Midbrain (tissue), 1 donor: ENCODE results near the gene ZDHHC12.

Experiments used
- DNase-seq: peaks from one replicate; lab custom pipeline; 2025; lab: John Stamatoyannopoulos, UW

Gene ZDHHC12

DNA sequence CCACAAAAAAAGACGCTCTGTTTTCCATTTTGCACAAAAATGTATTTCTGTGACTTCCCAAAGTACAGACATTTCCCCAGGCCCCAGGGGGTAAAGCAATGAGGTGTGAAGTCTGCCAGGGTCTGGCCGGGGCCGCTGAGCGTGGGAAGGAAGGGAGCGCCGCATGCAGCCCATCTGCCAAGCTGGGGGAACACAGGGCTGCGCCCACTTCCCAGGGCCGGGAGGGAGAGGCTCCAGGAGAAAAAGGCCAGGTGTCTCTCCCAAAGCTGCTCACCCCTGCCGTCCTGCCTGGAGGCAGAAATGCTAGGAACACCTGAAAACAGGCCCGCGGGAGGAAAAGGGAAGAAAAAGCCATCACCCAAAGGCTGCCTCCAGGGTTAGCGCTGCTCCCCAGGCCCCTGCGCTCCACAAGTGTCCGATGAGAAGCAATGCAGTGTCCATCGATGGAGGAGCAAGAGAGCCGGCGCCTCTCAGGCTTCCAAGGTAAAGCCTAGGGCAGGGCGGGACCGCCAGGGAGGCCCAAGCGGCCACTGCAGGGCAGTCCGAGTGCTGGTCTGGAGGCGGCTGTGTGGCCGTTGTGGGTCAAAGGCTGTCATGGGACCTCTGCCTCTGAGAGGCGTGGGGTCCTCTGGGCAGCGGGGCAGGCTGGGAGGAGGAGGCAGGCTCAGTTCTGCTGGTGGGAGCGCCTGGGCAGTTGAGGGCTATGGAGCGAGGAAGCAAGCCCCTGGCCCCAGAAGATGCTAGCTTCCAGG is 6.0 kb upstream of the ZDHHC12 start:
- no peak for DNase-seq

DNA sequence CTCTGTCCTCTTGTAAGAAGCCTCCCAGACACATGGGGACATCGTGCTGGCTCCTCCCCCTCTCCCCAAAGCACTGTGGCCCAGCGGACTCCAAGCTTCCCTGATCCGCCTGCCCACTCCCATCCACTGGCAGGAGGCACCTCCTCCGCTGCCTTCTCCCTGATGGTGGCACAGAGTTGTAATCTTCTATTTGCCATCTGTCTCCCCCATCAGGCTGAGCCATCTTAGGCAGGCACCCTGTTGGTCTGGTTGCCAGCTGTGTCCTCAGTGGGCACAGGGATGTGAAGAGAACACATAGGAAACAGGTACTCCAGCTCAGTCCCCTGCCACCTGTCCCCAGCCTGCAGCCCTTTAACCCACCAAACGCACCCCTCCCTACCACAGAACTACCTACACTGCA is 5.4 kb upstream of the ZDHHC12 start:
- no peak for DNase-seq

DNA sequence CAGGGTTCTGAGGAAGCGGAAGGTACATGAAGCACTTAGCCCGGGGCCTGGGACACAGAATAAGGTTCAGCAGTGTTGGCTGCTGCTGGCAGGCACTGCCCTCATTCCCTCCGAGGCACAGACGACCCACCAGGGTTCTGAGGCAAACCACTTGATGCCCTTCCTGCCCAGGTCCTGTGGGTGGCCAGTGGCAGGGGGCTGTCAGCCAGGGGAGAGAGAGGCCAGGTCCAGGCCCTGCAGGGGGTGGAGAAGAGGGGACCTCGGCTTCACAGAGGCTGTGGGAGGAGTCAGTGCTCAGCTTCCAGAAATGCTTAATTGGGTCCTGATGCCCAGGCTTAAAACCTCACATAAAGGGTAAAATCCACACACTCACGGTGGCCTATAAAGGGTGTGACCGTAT is 4.4 kb upstream of the ZDHHC12 start:
- no peak for DNase-seq

DNA sequence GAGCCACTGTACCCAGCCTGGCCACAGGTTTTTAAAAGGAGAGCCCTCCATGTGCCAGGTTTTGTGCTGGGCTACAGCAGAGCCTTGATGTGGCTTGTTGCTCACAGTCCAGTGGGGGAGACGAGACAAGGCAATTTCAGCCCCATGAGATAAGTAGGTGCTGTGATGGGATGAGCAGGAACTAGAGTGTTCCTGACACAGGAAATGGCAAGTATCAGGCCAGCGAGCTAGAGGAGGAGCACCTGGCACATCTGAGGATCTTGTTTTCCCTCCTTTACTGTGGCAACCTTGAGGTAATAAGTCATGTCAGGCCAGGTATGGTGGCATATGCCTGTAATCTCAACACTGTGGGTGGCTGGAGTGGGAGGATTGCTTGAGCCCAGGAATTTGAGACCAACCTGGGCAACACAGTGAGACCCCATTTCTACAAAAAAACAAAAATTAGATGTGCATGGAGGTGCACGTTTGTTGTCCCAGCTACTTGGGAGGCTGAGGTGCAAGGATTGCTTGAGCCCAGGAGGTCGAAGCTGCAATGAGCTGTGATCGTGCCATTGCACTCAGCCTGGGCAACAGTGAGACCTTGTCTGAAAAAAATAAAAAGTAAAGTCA is 3.8 kb upstream of the ZDHHC12 start:
- no peak for DNase-seq

DNA sequence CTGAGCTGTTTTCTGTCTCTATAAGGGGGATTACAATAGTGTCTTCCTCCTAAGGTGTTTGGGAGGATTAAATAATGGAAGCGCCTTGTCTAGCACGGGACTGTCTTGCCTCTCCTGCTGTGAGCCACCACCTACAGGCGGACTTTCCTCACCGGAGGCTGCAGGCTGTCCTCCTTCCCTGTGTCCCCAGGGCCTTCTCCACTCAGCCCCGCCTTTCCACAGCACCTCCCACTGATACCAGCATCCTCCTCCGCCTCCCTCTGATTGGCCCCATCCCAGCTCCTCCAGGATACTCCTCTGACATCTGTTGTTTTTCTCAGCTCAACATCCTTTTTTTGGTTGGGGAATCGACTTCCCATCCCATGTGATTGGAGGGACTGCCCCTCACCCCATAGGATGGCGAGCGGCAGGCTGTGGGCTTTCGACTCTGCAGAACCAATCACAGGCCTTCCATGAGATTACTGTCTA is 851 bp upstream of the ZDHHC12 start:
- no peak for DNase-seq

DNA sequence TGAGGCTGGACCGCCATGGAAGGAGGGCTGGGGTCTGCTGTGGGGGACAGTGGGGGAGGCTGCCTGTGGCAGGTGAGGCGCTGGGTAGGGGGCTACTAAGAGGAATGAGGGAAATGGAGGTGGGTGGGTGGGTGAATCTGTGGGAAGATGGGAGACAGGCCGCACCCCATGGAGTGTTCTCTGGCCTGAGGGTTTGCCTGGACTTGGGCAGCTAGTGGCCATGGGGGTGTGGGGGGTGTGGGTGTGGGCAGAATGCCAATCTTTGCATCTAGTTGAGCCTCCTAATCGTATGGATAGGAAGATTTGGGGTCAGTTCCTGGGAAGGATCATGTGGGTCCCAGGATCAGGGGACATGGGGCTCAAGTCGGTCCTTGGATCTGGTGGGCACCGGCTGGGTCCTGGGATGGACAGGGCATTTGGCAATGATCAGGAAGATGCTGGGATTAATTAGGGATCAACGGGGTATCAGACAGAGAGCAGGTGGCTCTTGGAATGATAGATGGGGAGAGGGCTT is 518 bp downstream of the ZDHHC12 start:
- no peak for DNase-seq

DNA sequence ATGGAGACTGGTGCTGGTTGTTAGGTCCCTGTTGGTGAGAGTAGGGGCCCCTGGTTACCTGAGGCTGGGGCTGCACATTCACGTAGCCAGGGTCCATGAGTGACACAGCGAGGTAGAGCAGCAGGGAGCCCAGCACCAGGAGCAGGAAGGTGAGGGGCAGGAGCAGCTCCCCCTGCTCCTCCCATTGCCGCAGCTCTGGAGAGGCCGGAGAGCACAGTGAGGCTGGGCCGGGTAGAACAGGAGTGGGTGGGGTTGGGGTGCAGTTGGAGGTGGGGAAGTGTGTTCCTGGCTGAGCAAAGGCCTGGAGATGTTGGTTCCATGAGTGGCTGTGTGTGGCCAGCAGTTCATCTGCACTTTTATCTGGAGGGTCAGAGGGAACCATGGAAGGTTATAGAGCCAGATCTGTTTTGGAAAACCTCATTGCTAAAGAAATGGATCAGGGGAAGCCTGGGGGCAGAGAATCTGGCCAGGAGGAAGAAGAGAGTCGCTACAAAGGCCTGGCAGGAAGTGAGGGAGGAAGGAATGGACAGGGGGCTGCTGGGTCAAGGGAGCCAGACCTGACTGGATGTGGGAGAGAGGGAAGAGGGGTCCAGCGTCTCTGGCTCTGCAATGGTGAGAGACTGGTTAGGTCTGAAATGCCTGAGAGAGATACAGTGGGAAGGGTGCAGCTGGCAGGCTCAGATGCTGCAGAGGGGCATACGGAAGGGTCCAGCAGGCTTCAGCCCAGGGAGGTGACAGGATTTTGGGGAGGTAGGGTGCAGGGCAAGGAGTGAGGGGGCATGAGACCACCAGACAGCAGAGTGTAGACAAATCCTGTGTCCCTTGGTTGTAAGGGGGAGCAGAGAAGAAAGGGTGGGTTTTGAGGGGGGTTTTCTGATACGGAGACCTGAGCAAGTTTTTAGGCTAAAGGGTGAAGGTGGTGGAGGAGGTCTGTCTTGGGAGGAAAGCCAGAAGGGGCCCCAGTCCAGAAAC is 1.3 kb downstream of the ZDHHC12 start:
- no peak for DNase-seq

DNA sequence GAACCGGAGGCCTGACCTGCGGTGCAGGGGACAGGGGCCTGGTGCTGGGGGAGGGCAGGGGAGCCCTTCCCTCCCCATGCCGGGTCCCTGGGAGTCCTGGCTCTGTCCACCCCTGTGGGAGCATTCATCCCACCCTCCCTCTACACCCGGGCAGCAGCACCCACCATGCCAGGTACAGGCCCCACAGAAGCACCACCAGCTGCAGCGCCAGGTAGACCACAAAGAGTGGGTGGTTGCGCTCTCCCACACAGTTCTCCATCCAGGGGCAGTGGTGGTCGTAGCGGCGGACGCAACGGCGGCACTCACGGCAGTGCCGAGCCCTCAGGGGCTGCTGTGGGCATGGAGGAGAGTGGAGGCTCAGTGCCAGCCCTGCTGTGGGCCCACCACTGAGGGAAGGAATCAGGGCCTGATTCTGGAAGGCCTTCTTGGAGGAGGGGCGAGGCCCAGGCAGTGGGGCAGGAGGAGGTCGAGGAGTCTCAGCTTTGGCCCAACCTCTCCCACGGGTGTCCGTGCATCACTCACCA is 2.4 kb downstream of the ZDHHC12 start:
- no peak for DNase-seq

DNA sequence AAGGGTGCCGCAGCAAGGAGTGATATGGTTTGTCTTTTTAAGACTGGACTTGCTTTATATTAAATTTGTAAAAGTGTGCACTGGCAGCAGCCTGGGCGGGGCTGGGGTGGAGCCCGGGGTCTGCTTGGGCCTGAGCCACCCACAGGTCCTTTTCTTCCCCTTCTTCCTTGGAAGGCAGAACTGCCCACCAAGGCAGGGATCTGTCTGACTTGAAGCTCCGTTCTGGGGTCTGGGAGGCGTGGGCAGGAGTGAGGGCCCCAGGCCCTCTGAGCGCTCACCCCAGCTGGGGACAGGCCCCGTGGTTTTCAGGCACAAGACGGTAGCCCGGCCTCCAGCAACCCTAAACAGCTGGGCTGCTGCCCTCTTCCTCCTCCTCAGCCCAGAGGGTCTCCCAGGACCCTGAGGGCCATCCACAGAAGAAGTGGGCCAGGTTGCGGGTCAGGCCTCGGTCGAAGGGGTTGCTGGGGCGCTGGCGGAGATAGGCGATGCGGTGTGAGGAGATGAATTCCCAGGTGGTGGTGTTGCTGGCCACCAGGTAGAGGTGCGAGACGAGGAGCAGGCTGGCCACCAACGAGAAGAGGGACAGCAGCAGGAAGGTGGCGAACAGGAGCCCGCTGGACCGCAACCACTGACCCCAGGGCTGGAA is 3.0 kb downstream of the ZDHHC12 start:
- no peak for DNase-seq

DNA sequence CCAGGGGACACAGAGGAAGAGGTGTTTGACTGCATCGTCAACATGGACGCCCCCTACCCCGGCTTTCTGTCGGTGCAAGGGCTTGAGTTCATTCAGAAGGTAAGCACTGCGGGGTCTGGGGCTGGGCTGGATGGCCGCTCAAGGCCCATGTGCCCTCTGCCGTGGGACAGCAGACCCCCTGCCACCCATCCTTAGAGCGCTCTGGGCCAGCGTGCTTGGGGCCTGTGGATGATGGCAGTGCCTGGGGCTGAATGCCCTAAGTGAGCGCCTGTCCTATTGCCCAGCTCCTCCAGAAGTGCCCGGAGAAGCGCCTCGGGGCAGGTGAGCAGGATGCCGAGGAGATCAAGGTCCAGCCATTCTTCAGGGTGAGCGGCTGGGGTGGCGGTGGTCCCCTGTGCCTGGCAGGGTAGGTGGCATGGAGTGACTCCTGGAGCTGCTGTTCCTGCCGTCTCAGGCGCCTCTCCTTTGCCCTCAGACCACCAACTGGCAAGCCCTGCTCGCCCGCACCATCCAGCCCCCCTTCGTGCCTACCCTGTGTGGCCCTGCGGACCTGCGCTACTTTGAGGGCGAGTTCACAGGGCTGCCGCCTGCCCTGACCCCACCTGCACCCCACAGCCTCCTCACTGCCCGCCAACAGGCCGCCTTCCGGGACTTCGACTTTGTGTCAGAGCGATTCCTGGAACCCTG is 3.9 kb downstream of the ZDHHC12 start:
- DNase-seq: no peak

DNA sequence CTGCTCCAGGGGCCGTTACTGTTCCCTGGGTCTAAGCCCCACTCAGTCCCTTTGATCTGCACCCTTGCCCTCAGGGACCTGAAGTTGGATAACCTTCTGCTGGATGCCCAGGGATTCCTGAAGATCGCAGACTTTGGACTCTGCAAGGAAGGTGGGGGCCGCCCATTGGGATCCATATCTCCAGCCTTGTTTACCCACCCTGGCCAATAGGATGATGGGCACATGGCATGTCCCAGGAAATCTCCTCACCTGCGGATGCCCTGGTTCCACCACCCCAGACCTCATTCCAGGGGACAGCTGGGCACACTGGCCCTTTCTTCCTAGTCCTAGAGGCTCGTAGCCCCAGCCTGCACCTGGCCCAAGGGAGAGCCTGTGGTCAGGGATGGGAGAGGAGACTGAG is 5.5 kb downstream of the ZDHHC12 start:
- no peak for DNase-seq

DNA sequence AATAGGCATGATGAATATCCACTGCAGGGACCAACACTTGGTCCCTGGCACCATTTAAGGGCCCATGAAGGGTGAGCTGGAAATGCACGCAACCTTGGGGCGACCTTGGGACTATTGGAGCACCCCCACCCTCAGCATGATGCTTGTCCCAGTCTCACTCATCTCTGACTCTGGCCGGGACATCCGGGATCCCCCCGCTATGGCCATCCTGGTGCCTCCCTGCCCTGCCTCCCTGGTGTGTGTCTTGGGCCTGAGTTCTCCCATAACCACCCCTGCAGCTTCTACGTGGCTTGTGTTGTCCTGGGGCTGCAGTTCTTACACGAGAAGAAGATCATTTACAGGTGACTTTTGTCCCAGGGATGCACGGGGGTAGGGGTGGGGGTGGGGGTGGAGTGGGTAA is 5.9 kb downstream of the ZDHHC12 start:
- no peak for DNase-seq

DNA sequence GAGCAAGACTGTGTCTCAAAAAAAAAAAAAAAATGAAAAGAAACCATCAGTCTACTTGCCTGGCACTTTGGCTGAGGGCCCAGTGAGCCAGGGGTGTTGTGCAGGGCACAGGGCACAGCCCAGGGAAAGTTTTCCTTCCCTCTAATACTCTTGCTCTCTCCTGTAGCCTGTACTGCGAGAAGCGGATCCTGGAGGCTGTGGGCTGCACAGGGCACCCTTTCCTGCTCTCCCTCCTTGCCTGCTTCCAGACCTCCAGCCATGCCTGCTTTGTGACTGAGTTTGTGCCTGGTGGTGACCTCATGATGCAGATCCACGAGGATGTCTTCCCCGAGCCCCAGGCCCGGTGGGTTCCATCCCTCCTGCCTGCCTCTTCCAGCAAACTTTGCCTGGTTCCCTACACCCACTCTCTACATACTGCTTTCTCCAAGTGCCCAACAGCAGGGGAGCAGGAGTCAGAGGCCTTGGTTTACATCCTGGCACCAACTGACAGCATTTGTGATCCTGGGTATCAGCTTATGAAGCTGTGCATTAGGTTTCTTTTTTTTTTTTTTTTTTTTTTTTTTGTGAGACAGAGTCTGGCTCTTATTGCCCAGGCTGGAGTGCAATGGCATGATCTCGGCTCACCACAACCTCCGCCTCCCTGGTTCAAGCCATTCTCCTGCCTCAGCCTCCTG is 7.2 kb downstream of the ZDHHC12 start:
- no peak for DNase-seq

DNA sequence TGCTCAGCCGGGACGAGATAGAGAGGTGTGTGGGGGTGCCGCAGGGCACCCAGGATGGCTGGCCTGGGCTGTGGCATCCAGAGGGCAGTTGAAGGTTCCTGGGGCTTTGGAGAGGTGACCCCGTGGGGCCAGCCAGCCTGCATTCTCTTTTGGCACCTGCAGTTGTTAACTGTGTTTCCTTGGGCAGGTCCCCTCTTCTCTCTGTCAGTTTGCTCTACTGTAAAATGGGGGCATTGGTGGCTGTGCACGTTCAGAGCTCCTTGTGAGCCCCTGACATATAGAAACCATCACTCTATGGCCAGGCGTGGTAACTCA is 8.5 kb downstream of the ZDHHC12 start:
- no peak for DNase-seq

DNA sequence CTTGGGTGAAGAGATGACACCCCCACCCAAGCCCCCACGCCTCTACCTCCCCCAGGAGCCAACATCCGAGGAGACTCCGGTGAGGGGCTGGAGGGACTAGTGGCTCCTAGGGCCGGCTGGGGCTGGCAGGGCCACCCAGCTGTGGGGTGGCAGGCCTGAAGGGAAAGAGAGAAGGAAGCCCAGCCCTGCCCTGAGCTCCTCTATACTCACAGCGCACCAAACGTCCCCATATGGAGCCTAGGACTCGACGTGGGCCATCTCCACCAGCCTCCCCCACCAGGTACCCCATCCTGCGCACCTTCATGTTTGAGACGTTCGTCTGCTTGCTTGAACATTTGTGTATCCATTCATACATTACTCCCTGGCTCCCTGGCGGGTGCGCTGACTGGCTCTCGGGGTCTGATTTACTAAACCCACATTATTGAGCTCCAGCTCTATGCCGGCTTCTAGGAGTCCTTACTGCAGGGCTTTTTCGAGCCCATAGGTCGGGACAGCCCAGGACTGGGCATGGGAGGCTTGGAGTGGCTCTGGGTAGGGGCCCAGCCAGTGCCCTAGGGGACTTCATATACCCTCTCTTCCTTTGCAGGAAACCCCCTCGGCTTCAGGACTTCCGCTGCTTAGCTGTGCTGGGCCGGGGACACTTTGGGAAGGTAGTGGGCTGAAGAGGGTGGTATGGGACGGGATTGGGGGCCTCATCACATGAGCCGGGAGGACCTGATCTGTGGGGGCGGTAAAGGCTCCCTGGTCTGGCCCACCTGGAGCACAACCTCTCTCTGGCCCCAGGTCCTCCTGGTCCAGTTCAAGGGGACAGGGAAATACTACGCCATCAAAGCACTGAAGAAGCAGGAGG is 9.1 kb downstream of the ZDHHC12 start:
- no peak for DNase-seq

DNA sequence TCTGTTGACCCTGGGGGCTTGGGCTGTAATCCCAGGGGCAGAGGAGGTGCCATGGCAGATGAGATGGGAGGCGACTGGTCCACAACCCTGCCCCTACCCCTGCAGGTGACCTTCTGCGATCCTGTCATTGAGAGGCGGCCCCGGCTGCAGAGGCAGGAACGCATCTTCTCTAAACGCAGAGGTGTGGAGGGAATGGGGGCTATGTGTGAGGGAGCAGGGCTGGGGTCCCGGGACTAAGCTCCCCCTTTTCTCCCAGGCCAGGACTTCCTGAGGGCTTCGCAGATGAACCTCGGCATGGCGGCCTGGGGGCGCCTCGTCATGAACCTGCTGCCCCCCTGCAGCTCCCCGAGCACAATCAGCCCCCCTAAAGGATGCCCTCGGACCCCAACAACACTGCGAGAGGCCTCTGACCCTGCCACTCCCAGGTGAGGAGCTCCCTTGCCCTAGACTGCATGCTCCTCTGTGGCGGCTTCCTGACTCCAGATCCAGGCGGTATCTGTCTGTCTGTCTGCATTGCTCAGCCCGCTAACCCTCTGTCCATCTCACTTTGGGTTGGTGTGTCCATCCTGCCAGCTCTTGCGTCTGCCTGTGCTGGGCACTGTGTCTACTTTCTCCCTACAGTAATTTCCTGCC is 9.9 kb downstream of the ZDHHC12 start:
- DNase-seq: no peak

DNA sequence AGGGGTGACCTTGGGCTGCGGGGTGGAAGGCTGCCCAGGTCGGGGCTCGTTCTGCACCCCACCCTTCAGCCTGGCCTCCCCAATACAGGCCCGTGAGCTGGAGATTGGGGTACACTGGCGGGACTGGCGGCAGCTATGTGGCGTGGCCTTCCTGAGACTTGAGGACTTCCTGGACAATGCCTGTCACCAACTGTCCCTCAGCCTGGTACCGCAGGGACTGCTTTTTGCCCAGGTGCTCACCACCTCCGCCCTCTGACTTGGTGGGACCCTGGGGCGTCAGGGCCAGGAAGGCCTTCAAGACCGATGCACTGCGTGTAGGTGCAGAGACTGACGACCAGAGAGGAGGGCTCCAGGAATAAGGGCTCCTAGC is 10.5 kb downstream of the ZDHHC12 start:
- DNase-seq: no peak

DNA sequence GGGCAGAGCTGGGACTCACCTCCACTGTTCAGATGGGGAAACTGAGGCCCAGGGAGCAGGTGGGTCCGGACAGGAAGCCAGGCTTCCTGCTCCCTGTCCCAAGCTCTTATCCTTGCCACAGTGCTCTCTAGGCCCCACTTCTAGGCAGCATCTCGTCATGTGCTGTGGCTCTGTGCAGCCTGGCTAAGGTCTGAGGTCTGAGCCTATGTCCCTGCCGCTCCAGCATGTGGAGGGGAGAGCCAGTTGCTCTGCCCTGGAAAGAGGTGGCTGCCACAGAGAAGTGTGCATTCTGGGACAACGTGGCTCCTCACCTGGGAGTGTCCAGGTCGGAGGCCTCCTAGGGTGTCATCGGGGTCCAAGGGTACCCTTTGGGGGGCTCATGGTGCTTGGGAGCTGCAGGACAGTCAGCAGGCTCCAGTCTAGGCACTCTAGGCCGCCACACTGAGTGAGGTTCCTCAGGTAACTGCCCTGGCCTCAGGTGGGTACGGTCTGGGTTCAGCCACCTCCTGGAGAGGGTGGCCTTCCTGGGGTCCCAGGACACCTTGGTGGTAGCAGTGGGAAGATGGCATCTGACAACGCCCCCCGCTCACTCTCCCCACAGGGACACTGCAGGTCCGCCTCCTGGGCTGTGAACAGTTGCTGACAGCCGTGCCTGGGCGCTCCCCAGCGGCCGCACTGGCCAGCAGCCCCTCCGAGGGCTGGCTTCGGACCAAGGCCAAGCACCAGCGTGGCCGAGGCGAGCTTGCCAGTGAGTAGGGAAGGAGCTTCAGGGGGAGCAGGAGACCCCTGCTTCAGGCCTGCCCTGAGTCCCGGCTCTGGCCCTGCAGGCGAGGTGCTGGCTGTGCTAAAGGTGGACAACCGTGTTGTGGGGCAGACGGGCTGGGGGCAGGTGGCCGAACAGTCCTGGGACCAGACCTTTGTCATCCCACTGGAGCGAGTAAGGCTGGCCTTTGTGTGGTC is 11.2 kb downstream of the ZDHHC12 start:
- no peak for DNase-seq
